GM19035 (cell line): ENCODE measurements around the gene FSIP1.

Source experiments
- ATAC-seq: cut with Tn5 transposase; IDR thresholded peaks from one replicate; pipeline ENCODE4 v1.9.1; 2021; ENCODE audit not compliant: unreplicated experiment

Gene FSIP1

GRCh38 chr15:39690881-39691634, 91.6 kb downstream of the FSIP1 start:
- ATAC-seq: no peak

GRCh38 chr15:39687965-39688364, 94.7 kb downstream of the FSIP1 start:
- no peak for ATAC-seq

- ATAC-seq: no peak
These were observed 96.5 kb downstream of the FSIP1 start for GRCh38 chr15:39685999-39686613.

GRCh38 chr15:39685367-39685766, 97.3 kb downstream of the FSIP1 start:
- no peak for ATAC-seq

GRCh38 chr15:39684233-39684632, 98.4 kb downstream of the FSIP1 start:
- no peak for ATAC-seq

- no peak for ATAC-seq
These were observed 100.3 kb downstream of the FSIP1 start for GRCh38 chr15:39682366-39682765.

GRCh38 chr15:39680868-39681267, 101.8 kb downstream of the FSIP1 start:
- ATAC-seq: no peak

- no peak for ATAC-seq
These were observed 110.0 kb downstream of the FSIP1 start for GRCh38 chr15:39672666-39673065.

- ATAC-seq: no peak
These were observed 110.5 kb downstream of the FSIP1 start for GRCh38 chr15:39672184-39672583.

GRCh38 chr15:39670687-39671086, 112.0 kb downstream of the FSIP1 start:
- no peak for ATAC-seq

- no peak for ATAC-seq
These were observed 113.0 kb downstream of the FSIP1 start for GRCh38 chr15:39669661-39670060.

GRCh38 chr15:39669241-39669640, 113.4 kb downstream of the FSIP1 start:
- ATAC-seq: no peak

- ATAC-seq: no peak
These were observed 114.2 kb downstream of the FSIP1 start for GRCh38 chr15:39668457-39668856.

GRCh38 chr15:39667382-39668127, 115.1 kb downstream of the FSIP1 start:
- no peak for ATAC-seq

- no peak for ATAC-seq
These were observed 116.0 kb downstream of the FSIP1 start for GRCh38 chr15:39666677-39667076.

GRCh38 chr15:39665629-39666250, 116.9 kb downstream of the FSIP1 start:
- ATAC-seq: no peak

- ATAC-seq: no peak
These were observed 118.9 kb downstream of the FSIP1 start for GRCh38 chr15:39663704-39664250.

GRCh38 chr15:39661776-39662175, 120.9 kb downstream of the FSIP1 start:
- no peak for ATAC-seq

GRCh38 chr15:39658740-39659139, 123.9 kb downstream of the FSIP1 start:
- ATAC-seq: no peak

GRCh38 chr15:39657668-39658067, 125.0 kb downstream of the FSIP1 start:
- ATAC-seq: no peak

GRCh38 chr15:39657181-39657580, 125.5 kb downstream of the FSIP1 start:
- ATAC-seq: no peak
